Ovary (tissue), 3 donors: Measurements from ENCODE around the gene SUB1.
"Not testable (repeated sequence)": the region's sequence is repeated elsewhere in the genome, so short reads cannot be mapped to it uniquely, and the experiment has no call there.

ENCODE experiments used
- CTCF ChIP-seq, 3 donors: fragments of 450-650 bp in 2 of 3; fragments of 200-600 bp in 1 of 3; IDR thresholded peaks; one replicate each; pipeline versions ENCODE4 v1.5.1 to v1.8.0; 2016 to 2022; ENCODE audit warnings: antibody characterized with exemption in 3 of 3, mild to moderate bottlenecking in 1 of 3
- POLR2A ChIP-seq: fragments of 450-650 bp; IDR thresholded peaks from one replicate; pipeline ENCODE4 v1.6.1; 2017; ENCODE audit warnings: antibody characterized with exemption, mild to moderate bottlenecking, moderate library complexity
- donor health status: DM: no; HTN: no; CAD: no.

DNA sequence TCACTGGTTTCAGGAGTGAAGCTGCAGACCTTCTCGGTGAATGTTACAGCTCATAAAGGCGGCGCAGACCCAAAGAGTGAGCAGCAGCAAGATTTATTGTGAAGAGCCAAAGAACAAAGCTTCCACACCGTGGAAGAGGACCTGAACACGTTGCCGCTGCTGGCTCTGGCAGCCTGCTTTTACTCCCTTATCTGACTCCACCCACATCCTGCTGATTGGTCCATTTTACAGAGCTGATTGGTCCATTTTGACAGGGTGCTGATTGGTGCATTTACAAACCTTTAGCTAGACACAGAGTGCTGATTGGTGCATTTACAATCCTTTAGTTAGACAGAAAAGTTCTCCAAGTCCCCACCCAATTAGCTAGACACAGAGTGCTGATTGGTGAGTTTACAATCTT lies 32.9 kb upstream of the SUB1 start:
- TF ChIP-seq CTCF (IDR thresholded peaks at IDR 0.05); POLR2A: not testable (repeated sequence)
